HFFc6 (cell line): Measurements from ENCODE around the gene IL36B. TPM values are rescaled to one million over a fixed set of nuclear protein-coding genes. Genes with fewer than 3 reads are reported as not detected.

Source experiments
- DNase-seq: peaks from one replicate; pipeline ENCODE4 v3.0.0-alpha.2; 2018
- H3K27ac Mint-ChIP-seq: 2 replicates; pipeline ENCODE4 v1.8.0; 2020; ENCODE audit warnings: mild to moderate bottlenecking, mixed read lengths
- H3K27me3 Mint-ChIP-seq: 2 replicates; pipeline ENCODE4 v1.8.0; 2021; ENCODE audit warnings: mild to moderate bottlenecking, moderate library complexity, mixed read lengths; ENCODE audit not compliant: insufficient read depth
- H3K36me3 Mint-ChIP-seq: 2 replicates; pipeline ENCODE4 v1.8.0; 2021; ENCODE audit warnings: low read depth, mixed read lengths
- H3K4me1 Mint-ChIP-seq: 2 replicates; pipeline ENCODE4 v1.8.0; 2020; ENCODE audit warnings: low read depth, mixed read lengths
- H3K4me3 Mint-ChIP-seq: 2 replicates; pipeline ENCODE4 v1.8.0; 2020; ENCODE audit warnings: mild to moderate bottlenecking, moderate library complexity, mixed read lengths
- H3K9me3 Mint-ChIP-seq: 2 replicates; pipeline ENCODE4 v1.8.0; 2020; ENCODE audit warnings: mild to moderate bottlenecking, mixed read lengths
- total RNA-seq, 6 experiments: library from RNA; stranded (reverse); fragmentation: NEBNext Ultra II Directional; extraction: Animal tissue kit (Norgen Biotek cat#: 25700); gene quantifications; 2 replicates in 1 of 6; 3 replicates in 5 of 6; pipeline ENCODE4 v1.2.3, GENCODE V29; 2021
- TF ChIP-seq, protein P1 (sequence below): fragments of 200-600 bp; sonication (generic); IDR thresholded peaks from 2 replicates; pipeline ENCODE4 v1.5.0; 2021; ENCODE audit warnings: antibody characterized with exemption, mild to moderate bottlenecking

The IL36B gene
- total RNA-seq, 6 experiments from 2014 or later = not detected

DNA sequence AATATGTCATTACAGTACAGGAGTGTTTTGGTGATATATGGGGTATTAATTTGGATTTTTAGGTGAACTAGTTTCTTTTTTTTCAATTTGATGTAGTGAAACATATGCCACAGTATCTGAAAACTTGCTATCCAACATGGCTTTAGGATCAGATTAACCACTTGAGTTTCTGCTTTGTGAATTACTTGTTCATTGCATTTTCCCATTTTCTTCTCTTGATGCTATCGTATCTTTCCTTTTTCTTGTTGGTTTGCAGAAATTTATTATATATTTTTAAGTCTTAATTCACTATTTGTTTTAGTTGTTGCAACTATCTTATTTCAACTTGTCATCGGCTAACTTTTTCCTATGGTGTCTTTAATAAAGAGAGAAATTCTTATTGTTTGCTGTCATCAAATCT, 38.6 kb downstream of the IL36B start:
- peaks cover 38% of the 10 kb centered on the region for H3K4me1 Mint-ChIP-seq
- no peak for DNase-seq
- H3K27ac Mint-ChIP-seq = no peak overlapping the region
- TF ChIP-seq, protein P1, sequence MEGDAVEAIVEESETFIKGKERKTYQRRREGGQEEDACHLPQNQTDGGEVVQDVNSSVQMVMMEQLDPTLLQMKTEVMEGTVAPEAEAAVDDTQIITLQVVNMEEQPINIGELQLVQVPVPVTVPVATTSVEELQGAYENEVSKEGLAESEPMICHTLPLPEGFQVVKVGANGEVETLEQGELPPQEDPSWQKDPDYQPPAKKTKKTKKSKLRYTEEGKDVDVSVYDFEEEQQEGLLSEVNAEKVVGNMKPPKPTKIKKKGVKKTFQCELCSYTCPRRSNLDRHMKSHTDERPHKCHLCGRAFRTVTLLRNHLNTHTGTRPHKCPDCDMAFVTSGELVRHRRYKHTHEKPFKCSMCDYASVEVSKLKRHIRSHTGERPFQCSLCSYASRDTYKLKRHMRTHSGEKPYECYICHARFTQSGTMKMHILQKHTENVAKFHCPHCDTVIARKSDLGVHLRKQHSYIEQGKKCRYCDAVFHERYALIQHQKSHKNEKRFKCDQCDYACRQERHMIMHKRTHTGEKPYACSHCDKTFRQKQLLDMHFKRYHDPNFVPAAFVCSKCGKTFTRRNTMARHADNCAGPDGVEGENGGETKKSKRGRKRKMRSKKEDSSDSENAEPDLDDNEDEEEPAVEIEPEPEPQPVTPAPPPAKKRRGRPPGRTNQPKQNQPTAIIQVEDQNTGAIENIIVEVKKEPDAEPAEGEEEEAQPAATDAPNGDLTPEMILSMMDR = no peak
- H3K9me3 Mint-ChIP-seq = peaks cover 6% of the 10 kb centered on the region; the same call in 1 of the 2 replicates
- H3K27me3 Mint-ChIP-seq = peaks cover 29% of the 10 kb centered on the region
- H3K4me3 Mint-ChIP-seq = no peak overlapping the region
- H3K36me3 Mint-ChIP-seq = no peaks in the 10 kb centered on the region

DNA sequence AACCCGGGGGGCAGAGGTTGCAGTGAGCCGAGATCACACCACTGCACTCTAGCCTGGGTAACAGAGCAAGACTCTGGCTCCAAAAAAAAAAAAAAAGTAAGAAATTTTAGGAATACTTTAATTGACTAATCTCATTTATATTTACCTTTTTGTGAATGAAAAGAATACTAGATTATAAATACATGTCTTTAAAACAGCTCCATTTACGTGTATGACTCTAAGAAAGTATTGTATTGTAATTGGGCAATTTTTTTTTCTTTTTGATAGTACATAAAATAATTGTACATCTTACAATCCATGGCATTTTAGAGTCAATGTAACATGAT, 39.4 kb downstream of the IL36B start:
- Mint-ChIP-seq H3K27me3 (peaks cover 26% of the 10 kb centered on the region), H3K27ac (no peak overlapping the region), H3K4me3 (no peak overlapping the region), H3K4me1 (peaks cover 38% of the 10 kb centered on the region), H3K36me3 (no peaks in the 10 kb centered on the region), H3K9me3 (peaks cover 2% of the 10 kb centered on the region; the same call in 1 of the 2 replicates)
- TF ChIP-seq, protein P1 = no peak
- DNase-seq = no peak

DNA sequence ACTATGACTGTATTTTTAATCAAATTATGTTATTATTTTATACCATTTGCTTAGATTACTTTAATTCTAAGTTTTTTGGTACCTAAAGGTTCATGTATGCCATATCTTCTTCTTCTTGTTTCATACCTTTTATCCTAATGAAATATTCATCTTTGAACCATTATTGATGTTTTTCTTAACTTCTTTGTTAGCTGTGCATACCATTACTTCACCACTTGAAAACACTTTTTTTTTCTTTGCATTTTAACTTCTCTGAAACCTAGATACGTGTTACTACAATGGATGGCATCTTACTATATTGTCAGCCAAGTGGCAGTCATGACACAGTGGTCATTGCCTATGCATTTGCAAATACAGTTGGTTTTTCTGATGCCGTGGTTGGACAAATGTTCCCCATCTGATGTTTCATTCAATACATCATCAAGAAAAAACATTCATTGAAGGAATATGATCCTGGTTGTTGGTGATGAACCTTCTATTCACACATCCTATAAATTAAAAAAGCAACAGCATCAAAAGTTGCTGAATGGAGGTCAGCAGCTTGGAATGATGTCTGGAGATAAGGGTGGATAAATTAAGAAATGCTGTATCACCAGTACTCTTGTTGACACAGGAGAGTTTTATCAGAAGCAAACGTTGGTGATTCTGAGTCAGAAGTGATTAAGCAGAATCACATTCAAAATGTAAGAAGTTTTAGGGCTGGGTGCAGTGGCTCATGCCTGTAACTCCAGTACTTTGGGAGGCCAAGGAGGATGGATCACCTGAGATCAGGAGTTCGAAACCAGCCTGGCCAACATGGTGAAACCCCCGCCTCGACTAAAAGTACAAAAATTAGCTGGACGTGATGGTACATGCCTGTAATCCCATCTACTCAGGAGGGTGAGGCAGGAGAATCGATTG, 40.0 kb downstream of the IL36B start:
- TF ChIP-seq, protein P1 = no peak
- DNase-seq = peak; percentile 64

DNA sequence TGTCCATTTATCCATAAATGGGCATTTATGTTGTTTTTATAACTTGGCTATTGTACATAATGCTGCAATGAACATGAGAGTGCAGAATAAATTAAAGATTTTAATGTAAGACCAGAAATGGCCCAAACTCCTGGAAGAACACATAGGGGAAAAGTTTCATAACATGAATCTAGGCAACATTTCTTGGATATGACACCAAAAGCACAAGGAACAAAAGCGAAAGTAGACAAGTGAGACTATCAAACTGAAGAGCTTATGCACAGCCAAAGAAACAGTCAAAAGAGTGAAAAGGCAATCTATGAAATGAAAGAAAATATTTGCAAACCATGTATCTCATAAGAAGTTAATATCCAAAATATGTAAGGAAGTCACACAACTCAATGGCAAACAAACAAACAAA, 41.6 kb downstream of the IL36B start:
- no peak for DNase-seq
- H3K27ac Mint-ChIP-seq = no peak overlapping the region
- TF ChIP-seq, protein P1 = no peak
- peaks cover 38% of the 10 kb centered on the region for H3K4me1 Mint-ChIP-seq
- peaks cover 16% of the 10 kb centered on the region for H3K27me3 Mint-ChIP-seq
- H3K36me3 Mint-ChIP-seq = no peaks in the 10 kb centered on the region
- H3K9me3 Mint-ChIP-seq = no peaks in the 10 kb centered on the region
- peak overlapping the region; percentile 37; the same call in 1 of the 2 replicates for H3K4me3 Mint-ChIP-seq

More for the DNA sequence above, 40.0 kb downstream of the IL36B start:
- Mint-ChIP-seq H3K9me3 (no peaks in the 10 kb centered on the region), H3K4me1 (peaks cover 38% of the 10 kb centered on the region), H3K36me3 (no peaks in the 10 kb centered on the region), H3K4me3 (no peak overlapping the region), H3K27ac (peak overlapping the region; percentile 56; the same call in 1 of the 2 replicates), H3K27me3 (peaks cover 23% of the 10 kb centered on the region)

DNA sequence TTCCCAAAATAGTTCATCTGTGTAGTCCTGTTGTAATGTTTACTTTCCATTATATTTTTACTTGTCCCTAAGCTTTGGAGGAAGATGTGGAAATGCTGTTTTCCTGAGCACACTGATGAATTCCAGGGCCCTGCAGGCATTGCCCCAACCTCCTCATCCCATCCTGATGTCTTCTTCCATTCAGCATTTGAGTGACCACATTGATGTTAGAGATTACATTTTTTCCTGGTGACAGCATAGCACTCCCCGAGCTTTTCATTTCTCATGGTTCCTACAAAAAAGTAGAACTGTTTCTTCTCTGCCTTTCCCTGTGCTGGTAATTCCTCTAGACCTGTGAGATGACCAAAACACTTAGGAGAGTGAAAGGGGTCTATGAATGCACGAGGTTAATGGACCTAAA, 42.6 kb downstream of the IL36B start:
- Mint-ChIP-seq H3K9me3 (no peaks in the 10 kb centered on the region), H3K27ac (peak overlapping the region; percentile 70), H3K27me3 (peaks cover 10% of the 10 kb centered on the region), H3K4me3 (peak overlapping the region; percentile 52), H3K36me3 (0 out of 2 replicates have a peak, but pooled peaks cover 4% of the 10 kb centered on the region), H3K4me1 (peaks cover 38% of the 10 kb centered on the region)
- peak; percentile 60 for DNase-seq
- TF ChIP-seq, protein P1 = no peak
